Activated CD4-positive, alpha-beta memory T cell treated with anti-CD3 and anti-CD28 coated beads, Interleukin-2, amount 10 ng/mL, durations not matched to agents 7 days and 5 days (primary cell): Measurements from ENCODE around the gene MBTPS2. TPM values are rescaled to one million over a fixed set of nuclear protein-coding genes. Genes with fewer than 3 reads are reported as not detected.
"Not testable (repeated sequence)": the region's sequence is repeated elsewhere in the genome, so short reads cannot be mapped to it uniquely, and the experiment has no call there.

ENCODE experiments used
- CTCF ChIA-PET: fragments of 350-600 bp; sonication (Branson Sonifier 250); formaldehyde crosslinking; loops from one replicate; lab custom pipeline; 2021; ENCODE audit warnings: antibody characterized with exemption, inconsistent platforms; lab: Charles Lee
- POLR2A ChIA-PET: fragments of 350-600 bp; sonication (Branson Sonifier 250); formaldehyde crosslinking; loops from one replicate; lab custom pipeline; 2021; ENCODE audit warnings: antibody characterized with exemption; lab: Charles Lee
- DNase-seq: peaks from one replicate; pipeline ENCODE4 v3.0.0-alpha.2; 2020
- H3K27ac Mint-ChIP-seq: one replicate; pipeline ENCODE4 v1.8.0; 2021; ENCODE audit warnings: mild to moderate bottlenecking, mixed read lengths
- H3K27me3 Mint-ChIP-seq: one replicate; pipeline ENCODE4 v1.8.0; 2021; ENCODE audit warnings: mixed read lengths
- H3K36me3 Mint-ChIP-seq: one replicate; pipeline ENCODE4 v1.8.0; 2021; ENCODE audit warnings: low read depth, mixed read lengths
- H3K4me1 Mint-ChIP-seq: one replicate; pipeline ENCODE4 v1.8.0; 2021; ENCODE audit warnings: mixed read lengths
- H3K4me3 Mint-ChIP-seq: one replicate; pipeline ENCODE4 v1.8.0; 2021; ENCODE audit warnings: mild to moderate bottlenecking, mixed read lengths
- H3K9me3 Mint-ChIP-seq: one replicate; pipeline ENCODE4 v1.8.0; 2021; ENCODE audit warnings: mixed read lengths
- total RNA-seq, 2 experiments: library from RNA; stranded (reverse); gene quantifications; one replicate each; pipeline ENCODE4 v1.2.3, GENCODE V29; 2021

Gene MBTPS2
- 1 to 10 TPM; 8.5 to 9.1 TPM for total RNA-seq

DNA sequence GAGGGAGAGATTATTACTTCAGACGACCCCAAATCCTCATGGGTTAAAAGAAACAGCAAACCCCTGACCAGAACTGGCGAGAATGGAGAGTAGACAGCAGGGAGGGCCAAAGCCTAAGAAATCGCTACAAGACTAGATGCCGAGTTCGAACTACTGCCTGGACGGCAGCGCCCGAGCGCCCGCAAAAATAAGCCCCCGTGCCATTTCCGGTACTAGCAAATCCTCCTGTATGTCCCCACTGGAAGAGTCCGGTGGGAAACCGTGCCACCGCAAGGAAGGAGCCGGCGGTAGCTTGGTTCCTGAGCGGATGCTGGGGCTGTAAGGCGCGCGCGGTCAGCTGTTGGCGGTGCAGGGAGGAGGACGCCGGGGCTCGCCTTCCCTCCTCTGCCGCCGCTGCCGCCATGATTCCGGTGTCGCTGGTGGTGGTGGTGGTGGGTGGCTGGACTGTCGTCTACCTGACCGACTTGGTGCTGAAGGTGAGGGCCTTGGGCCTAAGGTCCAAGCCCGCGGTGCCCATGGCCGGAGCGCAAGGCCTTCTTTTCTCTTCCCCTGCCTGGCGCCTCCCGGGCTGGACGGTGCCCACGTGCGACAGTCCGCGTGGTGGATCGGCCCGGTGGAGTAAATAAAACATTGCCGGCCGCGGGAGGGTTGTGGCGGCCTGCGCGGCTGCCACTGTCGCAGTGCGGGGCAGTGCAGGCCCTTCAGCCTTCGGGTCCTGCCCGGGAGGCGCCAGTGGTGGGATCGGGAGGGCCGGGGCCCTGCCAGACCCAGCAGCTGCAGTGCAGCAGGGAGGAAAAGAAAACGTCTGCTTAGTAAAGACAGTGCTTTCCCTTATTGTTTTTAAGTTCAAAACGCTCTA lies at the start of gene MBTPS2:
Gene MBTPS2, plus strand, starts transcription at position 284 of the 859 bp plus-strand sequence. Its CDS starts 118 bp downstream, at position 402.
- Mint-ChIP-seq H3K27me3 (peaks cover 2% of the 10 kb centered on the region), H3K9me3 (no peaks in the 10 kb centered on the region), H3K4me1 (peaks cover 11% of the 10 kb centered on the region), H3K36me3 (peaks cover 6% of the 10 kb centered on the region), H3K4me3 (peak within 1 kb of the TSS; percentile 76), H3K27ac (peak within 1 kb of the TSS; percentile 84)
- ChIA-PET CTCF (interaction anchor here (0.6 to 3.0 kb wide), 4 partner anchors 40 to 146 kb away, joined by 3 to 25 read pairs (median 5); no protein-coding TSS in a partner anchor), POLR2A (interaction anchor here (1.0 to 1.9 kb wide), 4 partner anchors 11 to 134 kb away, joined by 3 to 8 read pairs (median 4); partner anchors contain the start of gene SMS)
- peak; percentile 85 for DNase-seq

DNA sequence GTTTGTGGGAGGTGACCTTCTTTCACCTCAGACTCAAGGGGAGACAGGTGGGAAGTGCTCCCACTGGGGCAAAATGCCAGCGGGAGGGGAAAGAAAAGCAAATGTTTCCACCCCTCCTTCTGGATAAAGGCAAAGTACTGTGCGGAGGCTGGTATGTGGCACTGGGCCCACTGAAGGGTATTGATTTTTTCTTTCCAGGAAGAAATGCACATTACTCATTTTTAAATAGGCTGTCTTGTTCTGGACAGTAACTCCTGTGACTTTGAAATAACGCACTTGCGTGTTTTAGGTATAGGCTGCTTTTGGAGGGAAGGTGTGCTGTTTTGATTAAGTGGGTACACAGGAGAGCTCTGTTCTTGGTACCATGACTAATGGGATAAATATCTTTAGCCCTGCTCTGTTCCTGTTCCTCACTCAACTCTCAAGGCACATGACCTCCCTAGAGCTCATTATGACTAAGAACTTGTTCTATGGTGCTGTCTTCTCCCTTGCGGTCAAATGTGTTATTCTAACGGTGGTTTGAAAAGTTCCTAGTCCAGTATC lies 40.7 kb upstream of the MBTPS2 start:
- no peaks in the 10 kb centered on the region for H3K4me1 Mint-ChIP-seq
- no peaks in the 10 kb centered on the region for H3K9me3 Mint-ChIP-seq
- H3K27me3 Mint-ChIP-seq, result no peaks in the 10 kb centered on the region
- POLR2A ChIA-PET, result no interaction called here
- CTCF ChIA-PET, result no interaction called here
- no peak overlapping the region for H3K4me3 Mint-ChIP-seq
- DNase-seq, result no peak
- H3K36me3 Mint-ChIP-seq, result no peaks in the 10 kb centered on the region
- no peak overlapping the region for H3K27ac Mint-ChIP-seq

DNA sequence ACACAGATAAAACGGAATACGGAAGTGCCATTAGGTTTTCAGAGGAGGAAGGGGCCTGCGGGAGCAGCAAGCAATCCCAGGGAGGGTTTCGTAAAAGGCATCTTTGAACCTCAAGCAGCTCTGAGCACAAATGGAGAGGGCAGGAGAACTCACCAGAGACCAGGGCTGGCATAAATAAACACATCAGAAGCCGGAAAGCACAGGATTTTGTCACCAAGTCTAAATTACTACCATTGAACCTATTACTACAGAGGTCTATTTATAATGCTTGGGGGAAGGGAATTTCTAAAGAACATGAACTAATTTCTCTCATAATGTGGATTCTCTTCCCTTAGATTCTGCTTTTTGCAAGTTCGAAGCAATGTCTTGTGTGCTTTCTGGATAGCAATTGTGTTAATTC lies 39.6 kb upstream of the MBTPS2 start:
- Mint-ChIP-seq H3K9me3 (no peaks in the 10 kb centered on the region), H3K27me3 (no peaks in the 10 kb centered on the region), H3K27ac (no peak overlapping the region), H3K36me3 (no peaks in the 10 kb centered on the region), H3K4me1 (no peaks in the 10 kb centered on the region), H3K4me3 (no peak overlapping the region)
- POLR2A ChIA-PET, result no interaction called here
- CTCF ChIA-PET, result no interaction called here
- no peak for DNase-seq

DNA sequence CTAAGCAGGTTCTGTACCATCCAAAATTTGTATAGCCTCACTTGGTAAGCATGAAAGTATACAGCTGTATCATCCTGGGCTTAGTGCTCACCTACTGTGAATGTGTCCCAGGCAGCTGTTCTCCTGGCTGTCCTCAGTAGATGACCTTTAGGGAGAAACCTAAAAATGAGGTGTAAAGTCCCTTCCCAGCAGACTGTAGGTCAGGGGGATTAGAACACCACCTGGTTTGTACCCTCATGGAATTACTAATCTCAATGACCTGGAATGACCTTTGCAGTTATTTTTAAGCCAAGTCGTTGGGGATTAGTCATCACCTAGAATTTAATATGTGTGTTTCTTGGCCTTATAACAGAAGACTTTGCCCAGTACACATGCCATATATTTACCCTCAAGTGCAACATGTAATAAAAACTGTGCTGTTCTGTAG lies 39.1 kb upstream of the MBTPS2 start:
- no peak overlapping the region for H3K27ac Mint-ChIP-seq
- CTCF ChIA-PET, result no interaction called here
- no peaks in the 10 kb centered on the region for H3K27me3 Mint-ChIP-seq
- no peaks in the 10 kb centered on the region for H3K4me1 Mint-ChIP-seq
- H3K9me3 Mint-ChIP-seq, result no peaks in the 10 kb centered on the region
- no peaks in the 10 kb centered on the region for H3K36me3 Mint-ChIP-seq
- POLR2A ChIA-PET, result no interaction called here
- DNase-seq, result no peak
- H3K4me3 Mint-ChIP-seq, result no peak overlapping the region

DNA sequence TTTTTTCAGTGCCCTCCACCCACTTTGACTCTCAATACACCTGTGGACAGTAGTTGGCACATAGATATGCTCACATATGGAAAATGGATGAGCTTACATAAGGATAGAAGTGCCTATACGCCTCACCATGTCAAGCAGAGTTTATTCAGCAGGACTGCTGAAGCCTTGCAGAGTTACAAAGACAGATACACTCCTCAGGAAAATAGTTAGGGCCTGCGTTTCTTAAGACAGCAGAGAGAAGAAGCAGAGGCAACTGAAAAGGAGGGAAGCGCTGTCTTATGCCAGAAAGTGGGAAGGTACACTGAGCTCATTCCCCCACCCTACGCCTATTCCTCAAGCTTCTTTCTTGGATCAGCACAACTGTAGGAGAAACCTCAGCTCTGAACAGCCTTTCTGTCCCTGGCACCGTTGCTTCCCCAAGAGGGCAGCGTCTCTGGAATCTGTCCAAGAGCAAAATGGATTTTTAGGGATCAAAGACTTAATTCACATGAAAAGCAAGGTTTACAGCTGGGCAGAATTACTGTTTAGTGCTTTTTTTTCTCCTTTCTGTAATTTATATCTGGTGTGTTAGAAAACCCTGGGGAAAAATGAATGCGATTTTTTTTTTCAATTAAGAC lies 37.3 kb upstream of the MBTPS2 start:
- Mint-ChIP-seq H3K4me1 (no peaks in the 10 kb centered on the region), H3K9me3 (no peaks in the 10 kb centered on the region), H3K36me3 (no peaks in the 10 kb centered on the region), H3K27ac (no peak overlapping the region), H3K27me3 (no peaks in the 10 kb centered on the region), H3K4me3 (no peak overlapping the region)
- ChIA-PET POLR2A (no interaction called here), CTCF (no interaction called here)
- no peak for DNase-seq

DNA sequence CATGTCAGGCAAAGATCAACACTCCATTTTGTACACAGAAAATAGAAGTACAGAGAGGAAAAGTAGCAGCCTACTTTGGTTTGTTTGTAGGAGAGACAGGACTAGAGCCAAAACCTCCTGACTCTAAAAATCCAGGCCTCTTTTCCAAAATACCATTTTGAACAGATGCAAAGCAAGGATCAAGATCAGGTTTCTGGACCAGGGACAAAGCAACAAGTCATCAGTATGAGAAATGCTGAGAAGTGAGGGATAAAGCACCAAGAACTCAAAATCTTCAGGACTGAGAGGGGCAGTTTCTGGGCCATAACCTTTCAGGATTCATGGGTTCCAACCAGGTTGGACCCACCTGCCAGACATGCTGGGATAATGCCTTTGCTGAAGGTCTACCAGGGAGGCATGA lies 36.6 kb upstream of the MBTPS2 start:
- Mint-ChIP-seq H3K9me3 (no peaks in the 10 kb centered on the region), H3K4me1 (no peaks in the 10 kb centered on the region), H3K36me3 (no peaks in the 10 kb centered on the region), H3K4me3 (no peak overlapping the region), H3K27me3 (no peaks in the 10 kb centered on the region), H3K27ac (no peak overlapping the region)
- ChIA-PET CTCF (no interaction called here), POLR2A (no interaction called here)
- DNase-seq, result no peak

DNA sequence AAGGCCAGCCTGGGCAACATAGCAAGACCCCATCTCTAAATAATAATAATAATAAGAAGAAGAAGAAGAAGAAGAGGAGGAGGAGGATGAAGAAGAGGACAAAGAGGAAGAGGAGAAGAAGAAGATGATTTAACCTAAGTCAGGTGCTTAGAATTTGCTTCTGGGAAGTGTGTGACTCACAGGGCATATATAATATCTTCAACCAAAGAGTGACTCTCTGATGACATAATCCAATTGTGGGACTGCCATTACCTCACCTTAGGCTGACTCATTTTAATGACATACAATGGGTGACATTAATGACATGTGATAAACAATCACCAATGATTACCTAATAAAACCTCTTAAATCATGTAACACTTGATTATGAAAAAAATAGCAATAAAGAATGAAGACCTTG lies 32.7 kb upstream of the MBTPS2 start:
- DNase-seq, result no peak
- Mint-ChIP-seq H3K4me1 (no peaks in the 10 kb centered on the region), H3K4me3 (no peak overlapping the region), H3K27ac (no peak overlapping the region), H3K27me3 (peaks cover 1% of the 10 kb centered on the region), H3K9me3 (no peaks in the 10 kb centered on the region), H3K36me3 (no peaks in the 10 kb centered on the region)
- ChIA-PET POLR2A (no interaction called here), CTCF (no interaction called here)

DNA sequence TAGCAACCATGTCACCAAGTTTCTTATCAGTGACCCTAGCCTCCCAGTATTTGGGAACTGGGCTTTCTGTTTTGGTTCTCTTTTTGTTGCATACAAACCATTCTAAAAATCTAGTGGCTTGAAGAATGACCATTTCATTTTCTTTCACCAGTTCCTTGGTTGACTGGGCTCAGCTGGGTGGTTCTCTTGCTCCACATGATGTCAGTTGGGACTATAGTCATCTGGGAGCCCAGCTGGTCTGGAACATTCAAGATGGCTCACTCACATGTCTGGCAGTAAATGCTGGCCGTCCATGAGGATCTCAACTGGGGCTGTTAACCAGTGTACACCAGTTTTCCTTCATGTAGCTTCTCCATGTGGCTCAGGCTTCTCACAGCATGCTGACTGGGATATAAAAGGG lies 27.6 kb upstream of the MBTPS2 start:
- H3K27me3 Mint-ChIP-seq, result peaks cover 1% of the 10 kb centered on the region
- no peak for DNase-seq
- ChIA-PET CTCF (no interaction called here), POLR2A (no interaction called here)
- no peak overlapping the region for H3K4me3 Mint-ChIP-seq
- H3K9me3 Mint-ChIP-seq, result no peaks in the 10 kb centered on the region
- H3K27ac Mint-ChIP-seq, result no peak overlapping the region
- no peaks in the 10 kb centered on the region for H3K4me1 Mint-ChIP-seq
- H3K36me3 Mint-ChIP-seq, result no peaks in the 10 kb centered on the region

DNA sequence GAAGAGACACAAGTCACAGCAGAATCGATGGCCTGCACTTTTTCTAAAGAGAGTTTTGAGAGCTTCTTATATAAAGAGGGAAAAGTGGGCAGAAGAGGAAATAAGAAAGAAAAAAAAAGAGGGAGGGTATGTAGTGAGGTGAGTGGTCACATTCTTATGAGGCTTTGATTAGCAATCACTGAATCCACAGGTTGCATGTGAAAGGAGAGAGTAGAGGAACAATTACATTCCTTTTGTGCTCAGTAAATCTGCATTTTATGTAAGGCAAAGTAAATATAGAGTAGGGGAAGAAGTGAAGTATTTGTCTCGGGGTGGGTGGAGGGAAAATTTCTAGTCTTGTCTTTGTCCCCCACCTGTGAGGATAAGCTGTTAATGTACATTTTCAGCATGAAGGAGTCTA lies 26.8 kb upstream of the MBTPS2 start:
- Mint-ChIP-seq H3K4me3 (no peak overlapping the region), H3K4me1 (no peaks in the 10 kb centered on the region), H3K27me3 (peaks cover 1% of the 10 kb centered on the region), H3K9me3 (no peaks in the 10 kb centered on the region), H3K27ac (no peak overlapping the region), H3K36me3 (no peaks in the 10 kb centered on the region)
- ChIA-PET CTCF (no interaction called here), POLR2A (no interaction called here)
- DNase-seq, result no peak

DNA sequence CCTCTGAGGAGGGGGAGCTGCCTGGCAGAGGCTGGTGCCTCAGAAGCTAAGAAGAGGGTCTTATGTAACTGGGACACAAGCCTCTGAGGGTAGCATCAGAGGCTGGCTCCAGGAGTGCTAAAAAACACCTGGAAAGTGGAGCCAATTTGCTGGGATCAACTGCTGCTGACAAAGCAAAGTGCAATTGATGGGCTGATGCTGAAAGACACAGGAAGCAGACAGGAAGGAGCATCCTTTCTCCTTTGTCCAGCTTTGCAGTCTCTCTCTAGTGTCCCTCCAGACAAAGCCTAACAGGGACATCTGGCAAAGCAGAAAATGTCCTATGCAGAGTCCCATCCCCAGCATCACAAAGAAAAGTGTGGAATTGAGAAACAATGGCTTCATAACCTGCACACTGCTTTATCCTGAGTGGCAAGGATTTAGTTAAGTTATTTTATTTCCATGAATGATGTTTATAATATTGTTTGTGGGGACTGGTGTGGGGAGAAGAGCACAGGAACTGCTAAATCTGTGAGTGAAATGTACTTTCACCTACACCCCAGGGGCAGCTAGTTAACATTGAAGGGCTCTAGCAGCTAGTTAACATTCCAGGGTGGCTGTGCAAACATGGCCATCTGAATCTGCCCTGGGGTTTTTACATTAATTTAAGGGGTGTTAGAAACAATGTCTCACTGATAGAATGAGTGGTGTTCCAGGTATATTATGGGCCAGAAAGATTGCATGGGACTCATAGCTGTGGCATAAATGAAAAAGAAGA lies 25.6 kb upstream of the MBTPS2 start:
- H3K4me1 Mint-ChIP-seq, result no peaks in the 10 kb centered on the region
- H3K9me3 Mint-ChIP-seq, result no peaks in the 10 kb centered on the region
- H3K36me3 Mint-ChIP-seq, result no peaks in the 10 kb centered on the region
- ChIA-PET POLR2A (no interaction called here), CTCF (no interaction called here)
- no peak overlapping the region for H3K4me3 Mint-ChIP-seq
- H3K27ac Mint-ChIP-seq, result no peak overlapping the region
- DNase-seq, result no peak
- peaks cover 1% of the 10 kb centered on the region for H3K27me3 Mint-ChIP-seq

DNA sequence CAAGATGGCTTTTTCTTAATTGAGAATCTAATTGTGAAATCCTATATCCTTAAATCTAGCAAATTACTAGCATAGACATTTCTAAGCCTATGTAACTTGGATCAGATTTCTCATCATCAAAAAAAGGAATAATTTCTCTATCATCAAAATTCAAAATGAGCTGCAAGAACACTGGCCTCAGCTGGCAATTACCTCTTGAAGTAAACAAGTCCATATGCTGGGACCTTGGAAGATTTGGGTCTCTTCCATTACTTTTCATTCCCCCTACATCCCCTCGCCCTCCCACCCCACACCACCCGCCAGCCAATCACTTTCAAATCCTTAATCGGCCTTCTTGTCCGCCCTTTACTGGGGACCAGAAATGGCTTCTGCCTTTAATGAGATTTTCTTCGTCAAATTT lies 23.3 kb upstream of the MBTPS2 start:
- POLR2A ChIA-PET, result no interaction called here

DNA sequence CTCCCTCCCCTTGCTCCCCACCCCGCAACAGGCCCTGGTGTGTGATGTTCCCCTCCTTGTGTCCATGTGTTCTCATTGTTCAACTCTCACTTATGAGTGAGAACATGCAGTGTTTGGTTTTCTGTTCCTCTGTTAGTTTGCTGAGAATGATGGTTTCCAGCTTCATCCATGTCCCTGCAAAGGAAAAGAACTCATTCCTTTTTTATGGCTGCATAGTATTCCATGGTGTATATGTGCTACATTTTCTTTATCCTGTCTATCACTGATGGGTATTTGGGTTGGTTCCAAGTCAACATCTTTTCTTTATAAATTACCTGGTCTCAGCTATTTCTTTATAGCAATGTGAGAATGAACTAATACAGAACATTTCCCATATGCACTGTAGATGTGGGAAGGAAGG lies 19.2 kb upstream of the MBTPS2 start:
- H3K4me1 Mint-ChIP-seq, H3K27ac Mint-ChIP-seq, H3K4me3 Mint-ChIP-seq, H3K9me3 Mint-ChIP-seq, H3K36me3 Mint-ChIP-seq, DNase-seq, CTCF ChIA-PET, H3K27me3 Mint-ChIP-seq, POLR2A ChIA-PET: not testable (repeated sequence)

More for the DNA sequence above, 23.3 kb upstream of the MBTPS2 start:
- Mint-ChIP-seq H3K9me3 (no peaks in the 10 kb centered on the region), H3K4me1 (no peaks in the 10 kb centered on the region), H3K36me3 (no peaks in the 10 kb centered on the region), H3K27ac (no peak overlapping the region), H3K4me3 (no peak overlapping the region), H3K27me3 (no peaks in the 10 kb centered on the region)
- CTCF ChIA-PET, result no interaction called here
- no peak for DNase-seq

DNA sequence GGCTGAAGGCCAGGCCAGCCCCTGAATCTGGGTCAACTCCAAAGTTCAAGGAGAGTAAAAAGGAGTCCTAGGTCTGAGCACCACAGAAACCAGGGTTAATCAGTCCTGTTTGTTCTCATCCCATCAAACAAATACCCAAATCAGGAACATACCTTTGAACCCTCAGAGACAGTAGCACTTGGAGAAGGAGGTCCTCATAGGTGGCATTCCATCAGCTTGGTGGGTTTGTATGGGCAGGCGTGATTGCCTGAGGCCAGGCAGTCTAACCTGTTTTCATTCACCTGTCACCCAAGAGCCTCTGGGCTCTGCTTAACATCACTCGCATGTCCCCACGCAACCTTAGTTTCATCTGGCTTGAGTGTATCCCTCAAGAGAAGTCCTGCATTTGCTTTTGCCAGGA lies 17.5 kb upstream of the MBTPS2 start:
- no peak overlapping the region for H3K4me3 Mint-ChIP-seq
- no peaks in the 10 kb centered on the region for H3K36me3 Mint-ChIP-seq
- H3K4me1 Mint-ChIP-seq, result no peaks in the 10 kb centered on the region
- H3K9me3 Mint-ChIP-seq, result no peaks in the 10 kb centered on the region
- ChIA-PET CTCF (no interaction called here), POLR2A (no interaction called here)
- H3K27me3 Mint-ChIP-seq, result peaks cover 2% of the 10 kb centered on the region
- no peak for DNase-seq
- no peak overlapping the region for H3K27ac Mint-ChIP-seq
